Loucy (cell line): ENCODE measurements around the gene L1CAM.

Experiments used
- CTCF ChIP-seq: fragments of 200-600 bp; sonication (generic); conservative IDR thresholded peaks from 2 replicates; pipeline ENCODE4 v1.5.1; 2014; ENCODE audit warnings: mild to moderate bottlenecking, antibody characterized with exemption, low read length
- EZH2phosphoT487 ChIP-seq: fragments of 200-600 bp; IDR thresholded peaks from 2 replicates; pipeline ENCODE4 v1.6.1; 2018; ENCODE audit warnings: antibody characterized with exemption, mild to moderate bottlenecking, moderate library complexity, borderline replicate concordance

- TF ChIP-seq CTCF (no peak), EZH2phosphoT487 (no peak)
These were observed 11.4 kb downstream of the L1CAM start for GRCh38 chrX:153874366-153875125.
